DND-41 (cell line): ENCODE measurements around the gene CHRNB2.

Source experiments
- ATAC-seq: fragments of 200-7000 bp; cut with Tn5 transposase; 3 replicates; pipeline ENCODE4 v1.9.1; 2021; ENCODE audit warnings: low read depth; ENCODE audit not compliant: insufficient read depth
- DNase-seq: peaks from one replicate; pipeline ENCODE4 v3.0.0-alpha.2; 2020
- H2AFZ ChIP-seq: 2 replicates; pipeline ENCODE4 v1.6.0; 2012; ENCODE audit warnings: low read depth, low read length
- H3K27ac ChIP-seq: 2 replicates; pipeline ENCODE4 v1.5.1; 2012; ENCODE audit warnings: low read length, inconsistent platforms
- H3K27me3 ChIP-seq: fragments of 200-600 bp; sonication (generic); 2 replicates; pipeline ENCODE4 v1.6.0; 2012; ENCODE audit warnings: low read length, mild to moderate bottlenecking, inconsistent platforms; ENCODE audit not compliant: insufficient read depth, poor library complexity
- H3K36me3 ChIP-seq: 2 replicates; pipeline ENCODE4 v1.5.1; 2012; ENCODE audit warnings: low read length, inconsistent platforms; ENCODE audit not compliant: insufficient read depth
- H3K4me1 ChIP-seq: 2 replicates; pipeline ENCODE4 v1.5.1; 2012; ENCODE audit warnings: mild to moderate bottlenecking, low read length; ENCODE audit not compliant: insufficient read depth
- H3K4me2 ChIP-seq: 2 replicates; pipeline ENCODE4 v1.6.0; 2012; ENCODE audit warnings: mild to moderate bottlenecking, moderate library complexity, low read length, inconsistent platforms; ENCODE audit not compliant: insufficient read depth
- H3K4me3 ChIP-seq, 2 experiments: fragments of 200-600 bp in 1 of 2; shearing (Covaris generic) in 1 of 2; 2 replicates each; pipeline ENCODE4 v1.5.1; 2012 to 2016; ENCODE audit warnings: inconsistent platforms in 2 of 2, low read length in 2 of 2, mild to moderate bottlenecking in 2 of 2, low read depth in 1 of 2, moderate library complexity in 1 of 2
- H3K79me2 ChIP-seq: 2 replicates; pipeline ENCODE4 v1.6.0; 2012; ENCODE audit warnings: low read length, inconsistent platforms; ENCODE audit not compliant: insufficient read depth
- H3K9ac ChIP-seq: 2 replicates; pipeline ENCODE4 v1.6.0; 2012; ENCODE audit warnings: low read depth, mild to moderate bottlenecking, inconsistent platforms, low read length, moderate library complexity
- H3K9me3 ChIP-seq: 2 replicates; pipeline ENCODE4 v1.5.1; 2012; ENCODE audit warnings: low read length, moderate library complexity, mild to moderate bottlenecking, inconsistent platforms; ENCODE audit not compliant: insufficient read depth, severe bottlenecking
- H4K20me1 ChIP-seq: 2 replicates; pipeline ENCODE4 v1.6.0; 2012; ENCODE audit warnings: low read length; ENCODE audit not compliant: insufficient read depth
- CTCF ChIP-seq: IDR thresholded peaks from 2 replicates; pipeline ENCODE4 v1.5.1; 2012; ENCODE audit warnings: borderline replicate concordance, low read length, moderate library complexity, mild to moderate bottlenecking; ENCODE audit not compliant: poor library complexity, severe bottlenecking; ENCODE audit errors: extremely low read depth
- EZH2 ChIP-seq: IDR thresholded peaks from 3 replicates; pipeline ENCODE4 v1.6.1; 2012; ENCODE audit warnings: borderline replicate concordance, low read depth, mild to moderate bottlenecking, moderate library complexity, low read length, inconsistent platforms; ENCODE audit not compliant: severe bottlenecking

CHRNB2 gene

GRCh38 chr1:154556422-154556821 is 11.2 kb upstream of the CHRNB2 start:
- H4K20me1 ChIP-seq: peaks cover 23% of the 10 kb centered on the region; the same call in 1 of the 2 replicates
- peak overlapping the region; percentile 94 for H3K4me2 ChIP-seq
- ATAC-seq: no peak
- peaks cover 35% of the 10 kb centered on the region for H3K79me2 ChIP-seq
- peaks cover 37% of the 10 kb centered on the region for H3K4me1 ChIP-seq
- peak overlapping the region; percentile 17 for H3K27ac ChIP-seq
- no peaks in the 10 kb centered on the region for H3K9me3 ChIP-seq
- H3K4me3 ChIP-seq: peak overlapping the region in 1 of 2 experiments; percentile 80; a peak in 2 of 4 replicates
- no peaks in the 10 kb centered on the region for H3K27me3 ChIP-seq
- H2AFZ ChIP-seq: no peak overlapping the region
- TF ChIP-seq EZH2 (no peak), CTCF (no peak)
- H3K9ac ChIP-seq: peak overlapping the region; percentile 77
- peaks cover 52% of the 10 kb centered on the region for H3K36me3 ChIP-seq
- no peak for DNase-seq

GRCh38 chr1:154557248-154557938 is 10.2 kb upstream of the CHRNB2 start:
- Histone ChIP-seq H3K36me3 (peaks cover 43% of the 10 kb centered on the region), H3K9ac (peak overlapping the region; percentile 77), H2AFZ (peak overlapping the region; percentile 68; the same call in 1 of the 2 replicates), H3K4me2 (peak overlapping the region; percentile 94), H3K79me2 (peaks cover 35% of the 10 kb centered on the region), H4K20me1 (peaks cover 19% of the 10 kb centered on the region; the same call in 1 of the 2 replicates), H3K9me3 (no peaks in the 10 kb centered on the region), H3K4me1 (peaks cover 37% of the 10 kb centered on the region), H3K27ac (peak overlapping the region; percentile 70), H3K27me3 (no peaks in the 10 kb centered on the region), H3K4me3 (peak overlapping the region; percentile 77 to 80)
- DNase-seq (no peak), ATAC-seq (no peak)
- TF ChIP-seq CTCF (no peak), EZH2 (no peak)

- TF ChIP-seq EZH2 (no peak), CTCF (peak; percentile 9)
- H3K9ac ChIP-seq: peak within 1 kb of the TSS; percentile 77
- H3K9me3 ChIP-seq: no peaks in the 10 kb centered on the region
- peak within 1 kb of the TSS; percentile 89 for H3K27ac ChIP-seq
- H3K79me2 ChIP-seq: peaks cover 35% of the 10 kb centered on the region
- peaks cover 19% of the 10 kb centered on the region; the same call in 1 of the 2 replicates for H4K20me1 ChIP-seq
- peak within 1 kb of the TSS; percentile 89 for H2AFZ ChIP-seq
- no peaks in the 10 kb centered on the region for H3K27me3 ChIP-seq
- peaks cover 37% of the 10 kb centered on the region for H3K4me1 ChIP-seq
- H3K4me3 ChIP-seq: peak within 1 kb of the TSS; percentile 77 to 80
- peak within 1 kb of the TSS; percentile 94 for H3K4me2 ChIP-seq
- DNase-seq (peak; percentile 37), ATAC-seq (no peak)
- peaks cover 35% of the 10 kb centered on the region for H3K36me3 ChIP-seq
Measured at GRCh38 chr1:154557939-154558719, 9.4 kb upstream of the CHRNB2 start, which contains the start of gene UBE2Q1. UBE2Q1 (minus strand) TSS chr1:154558662; CDS start chr1:154558553, 109 bp downstream.
